Mammary epithelial cell (primary cell): ENCODE results near the gene ROBO3.

Experiments used
- EZH2 ChIP-seq: IDR thresholded peaks from 2 replicates; pipeline ENCODE4 v1.6.1; 2012; ENCODE audit warnings: low read length, inconsistent platforms, borderline replicate concordance
- TF ChIP-seq, protein P1 (sequence below), 2 donors: IDR thresholded peaks in 1 of 2; conservative IDR thresholded peaks in 1 of 2; 2 replicates each; pipeline ENCODE4 v1.5.1; 2011 to 2012; ENCODE audit warnings: inconsistent platforms in 2 of 2, low read length in 2 of 2, mild to moderate bottlenecking in 2 of 2, control low read depth in 1 of 2, low read depth in 1 of 2; ENCODE audit not compliant: insufficient read depth in 1 of 2; ENCODE audit errors: extremely low read depth in 1 of 2

DNA sequence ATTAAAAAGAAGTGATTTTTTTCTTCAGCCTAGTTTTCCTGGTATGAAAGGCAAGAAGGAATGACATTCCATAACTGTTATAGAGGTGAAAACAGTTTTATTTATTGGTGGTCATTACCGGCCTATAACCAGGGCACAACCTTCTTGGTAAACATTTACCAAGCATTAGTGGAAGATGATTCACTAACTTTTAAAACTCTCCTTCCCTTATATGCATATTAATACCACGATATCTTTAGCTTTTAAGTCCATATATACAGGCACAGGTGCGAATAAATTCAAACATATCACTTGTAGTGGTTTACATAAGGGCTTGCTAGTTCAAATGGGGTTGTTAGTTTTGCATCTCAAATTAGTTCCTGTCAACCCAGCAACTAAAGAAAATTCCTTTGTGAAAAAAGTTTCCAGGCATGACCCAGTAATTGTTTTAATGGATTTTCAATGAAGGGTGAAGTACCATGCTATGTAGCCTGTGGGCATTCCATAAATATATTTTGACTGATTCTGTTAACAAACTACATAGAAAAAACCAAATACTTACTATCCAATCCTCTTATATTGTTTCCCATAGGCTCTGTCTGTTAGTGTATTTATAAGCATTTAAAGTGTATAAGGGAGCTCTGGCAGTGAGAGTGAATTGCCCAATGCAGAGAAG, 30.6 kb upstream of the ROBO3 start:
- TF ChIP-seq, protein P1, sequence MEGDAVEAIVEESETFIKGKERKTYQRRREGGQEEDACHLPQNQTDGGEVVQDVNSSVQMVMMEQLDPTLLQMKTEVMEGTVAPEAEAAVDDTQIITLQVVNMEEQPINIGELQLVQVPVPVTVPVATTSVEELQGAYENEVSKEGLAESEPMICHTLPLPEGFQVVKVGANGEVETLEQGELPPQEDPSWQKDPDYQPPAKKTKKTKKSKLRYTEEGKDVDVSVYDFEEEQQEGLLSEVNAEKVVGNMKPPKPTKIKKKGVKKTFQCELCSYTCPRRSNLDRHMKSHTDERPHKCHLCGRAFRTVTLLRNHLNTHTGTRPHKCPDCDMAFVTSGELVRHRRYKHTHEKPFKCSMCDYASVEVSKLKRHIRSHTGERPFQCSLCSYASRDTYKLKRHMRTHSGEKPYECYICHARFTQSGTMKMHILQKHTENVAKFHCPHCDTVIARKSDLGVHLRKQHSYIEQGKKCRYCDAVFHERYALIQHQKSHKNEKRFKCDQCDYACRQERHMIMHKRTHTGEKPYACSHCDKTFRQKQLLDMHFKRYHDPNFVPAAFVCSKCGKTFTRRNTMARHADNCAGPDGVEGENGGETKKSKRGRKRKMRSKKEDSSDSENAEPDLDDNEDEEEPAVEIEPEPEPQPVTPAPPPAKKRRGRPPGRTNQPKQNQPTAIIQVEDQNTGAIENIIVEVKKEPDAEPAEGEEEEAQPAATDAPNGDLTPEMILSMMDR (conservative IDR thresholded peaks at IDR 0.05 in 1 of 2, IDR thresholded peaks at IDR 0.05 in 1 of 2; ENCODE audit: extremely low read depth in 1 of 2, insufficient read depth in 1 of 2, low read depth in 1 of 2, low read length in 2 of 2): no peak
- TF ChIP-seq EZH2: no peak
